Mesangial cell (primary cell): ENCODE measurements around the gene SHANK3. TPM values are rescaled to one million over a fixed set of nuclear protein-coding genes. Genes with fewer than 3 reads are reported as not detected.

ENCODE experiments used
- total RNA-seq: library from RNA; depleted of rRNA; stranded (reverse); fragments of >200 nt; gene quantifications from 2 replicates; pipeline ENCODE4 v1.2.3, GENCODE V29; 2015

SHANK3 gene
- total RNA-seq, result 2.3 and 4.9 TPM in 2 replicates

GRCh38 chr22:50672471-50673230, at the start of gene SHANK3:
SHANK3 (plus strand) TSS chr22:50672823.

GRCh38 chr22:50627642-50628542, 44.7 kb upstream of the SHANK3 start, which contains the start of gene ARSA:
ARSA (minus strand) TSS chr22:50628152; CDS start chr22:50627779, 373 bp downstream.

Other genes starting within 250 kb of the SHANK3 start
- gene SBF1, start 197.8 kb upstream of the SHANK3 start, total RNA-seq, result 74.1 and 83.3 TPM in 2 replicates
- gene ADM2, start 191.3 kb upstream of the SHANK3 start, total RNA-seq, result 5.9 and 14.1 TPM in 2 replicates
- gene MIOX, start 186.0 kb upstream of the SHANK3 start, total RNA-seq, result 0.33 and 1.5 TPM in 2 replicates
- gene LMF2, start 165.1 kb upstream of the SHANK3 start, total RNA-seq, result 102 and 128 TPM in 2 replicates
- gene NCAPH2, start 164.6 kb upstream of the SHANK3 start, total RNA-seq, result 27.3 and 81.8 TPM in 2 replicates
- gene SCO2, start 147.2 kb upstream of the SHANK3 start, total RNA-seq, result 0.33 and 2.7 TPM in 2 replicates
- 11.9 and 37.3 TPM in 2 replicates for gene TYMP, start 142.8 kb upstream of the SHANK3 start, total RNA-seq
- 0.16 and 1.3 TPM in 2 replicates for gene KLHDC7B, start 126.9 kb upstream of the SHANK3 start, total RNA-seq
- not detected in 2 replicates for gene SYCE3, start 109.9 kb upstream of the SHANK3 start, total RNA-seq
- 1.9 TPM in 1 of 2 replicates, not detected in the other for gene CPT1B, start 94.4 kb upstream of the SHANK3 start, total RNA-seq
- 36.7 and 69.5 TPM in 2 replicates for gene CHKB, start 90.0 kb upstream of the SHANK3 start, total RNA-seq
- gene MAPK8IP2, start 72.0 kb upstream of the SHANK3 start, total RNA-seq, result 0.33 and 1.0 TPM in 2 replicates
- 20.9 and 59.3 TPM in 2 replicates for gene ARSA, start 44.7 kb upstream of the SHANK3 start, total RNA-seq
- gene ACR, start 65.4 kb downstream of the SHANK3 start, total RNA-seq, result not detected in 2 replicates
- 16.5 and 18.1 TPM in 2 replicates for gene RABL2B, start 110.8 kb downstream of the SHANK3 start, total RNA-seq